ENCODE measurements around the gene ALKBH1. TPM values are rescaled to one million over a fixed set of nuclear protein-coding genes. Genes with fewer than 3 reads are reported as not detected.

The ALKBH1 gene
- total and polyA plus RNA-seq, 2 of the 13 experiments (the other 11 are each of a cell fraction or from before 2014, with no cell fraction given) = 12.5 to 14.3 TPM

GRCh38 chr14:77681196-77682157 lies 26.3 kb downstream of the ALKBH1 start (continued):
- TF ChIP-seq YEATS2 (CRISPR knock-in tag; IDR thresholded peaks at IDR 0.05; ENCODE audit: borderline replicate concordance) = peak; percentile 23; the same call in 1 of the 2 replicates
- no peak for TF ChIP-seq ZNF724P (CRISPR knock-in tag; IDR thresholded peaks at IDR 0.05; ENCODE audit: borderline replicate concordance)
- TF ChIP-seq MXI1 (IDR thresholded peaks at IDR 0.05; ENCODE audit: borderline replicate concordance, low read depth, low read length) = peak; percentile 28; the same call in 1 of the 3 replicates
- peak; percentile 3; the same call in 1 of the 2 replicates for TF ChIP-seq NCOA2 (CRISPR knock-in tag; IDR thresholded peaks at IDR 0.05)
- no peak for TF ChIP-seq MED1 (CRISPR knock-in tag; IDR thresholded peaks at IDR 0.05)
- peak in 1 of 2 experiments; percentile 7; a peak in 1 of 4 replicates for TF ChIP-seq MAFK (conservative IDR thresholded peaks at IDR 0.05 in 1 of 2, IDR thresholded peaks at IDR 0.05 in 1 of 2; ENCODE audit: low read length in 2 of 2)
- peak; percentile 29; the same call in 1 of the 2 replicates for TF ChIP-seq TFAP4 (IDR thresholded peaks at IDR 0.05; ENCODE audit: borderline replicate concordance, low read depth)
- peak; percentile 79; the same call in 1 of the 2 replicates for TF ChIP-seq ETV5 (CRISPR knock-in tag; IDR thresholded peaks at IDR 0.05; ENCODE audit: borderline replicate concordance)
- TF ChIP-seq PRDM15 (CRISPR knock-in tag; IDR thresholded peaks at IDR 0.05) = no peak
- no peak for TF ChIP-seq AKNA (CRISPR knock-in tag; IDR thresholded peaks at IDR 0.05; ENCODE audit: borderline replicate concordance)
- 0 out of 2 replicates have a peak, but pooled peaks have one; percentile 15 for TF ChIP-seq THAP11 (CRISPR knock-in tag; IDR thresholded peaks at IDR 0.05)
- peak; percentile 40 for TF ChIP-seq SAP130 (CRISPR knock-in tag; IDR thresholded peaks at IDR 0.05; ENCODE audit: low read depth)
